Neural crest cell (in vitro differentiated cells): ENCODE measurements around the gene SPAG9. TPM values are rescaled to one million over a fixed set of nuclear protein-coding genes. Genes with fewer than 3 reads are reported as not detected.

ENCODE experiments used
- DNase-seq: peaks from one replicate; pipeline ENCODE4 v3.0.0; 2021; ENCODE audit warnings: low read depth, mixed read lengths, low spot score
- H3K27ac Mint-ChIP-seq: one replicate; pipeline ENCODE4 v1.8.0; 2021; ENCODE audit warnings: mild to moderate bottlenecking, mixed read lengths; ENCODE audit not compliant: unreplicated experiment
- H3K27me3 Mint-ChIP-seq: 2 replicates; pipeline ENCODE4 v1.8.0; 2021; ENCODE audit warnings: low read depth, mild to moderate bottlenecking, mixed read lengths
- H3K36me3 Mint-ChIP-seq: 2 replicates; pipeline ENCODE4 v1.8.0; 2021; ENCODE audit warnings: low read depth, mild to moderate bottlenecking, mixed read lengths
- H3K4me1 Mint-ChIP-seq: 2 replicates; pipeline ENCODE4 v1.8.0; 2021; ENCODE audit warnings: mixed read lengths
- H3K4me3 Mint-ChIP-seq: one replicate; pipeline ENCODE4 v1.8.0; 2021; ENCODE audit warnings: mild to moderate bottlenecking, mixed read lengths
- H3K9me3 Mint-ChIP-seq: 2 replicates; pipeline ENCODE4 v1.8.0; 2021; ENCODE audit warnings: mixed read lengths
- total RNA-seq: library from RNA; stranded (reverse); gene quantifications from 2 replicates; pipeline ENCODE4 v1.2.1, GENCODE V29; 2021
- TF ChIP-seq, protein P1 (sequence below): fragments of 200-600 bp; sonication (generic); conservative IDR thresholded peaks from 2 replicates; pipeline ENCODE4 v1.5.0; 2021; ENCODE audit warnings: antibody characterized with exemption, mild to moderate bottlenecking

The SPAG9 gene
- total RNA-seq, 1 donor from 2014 or later, result 116 TPM

- H3K27me3 Mint-ChIP-seq, result no peaks in the 10 kb centered on the region
- DNase-seq, result no peak
- no peak overlapping the region for H3K4me3 Mint-ChIP-seq
- H3K36me3 Mint-ChIP-seq, result peaks cover 3% of the 10 kb centered on the region
- H3K4me1 Mint-ChIP-seq, result peaks cover 12% of the 10 kb centered on the region
- TF ChIP-seq, protein P1, sequence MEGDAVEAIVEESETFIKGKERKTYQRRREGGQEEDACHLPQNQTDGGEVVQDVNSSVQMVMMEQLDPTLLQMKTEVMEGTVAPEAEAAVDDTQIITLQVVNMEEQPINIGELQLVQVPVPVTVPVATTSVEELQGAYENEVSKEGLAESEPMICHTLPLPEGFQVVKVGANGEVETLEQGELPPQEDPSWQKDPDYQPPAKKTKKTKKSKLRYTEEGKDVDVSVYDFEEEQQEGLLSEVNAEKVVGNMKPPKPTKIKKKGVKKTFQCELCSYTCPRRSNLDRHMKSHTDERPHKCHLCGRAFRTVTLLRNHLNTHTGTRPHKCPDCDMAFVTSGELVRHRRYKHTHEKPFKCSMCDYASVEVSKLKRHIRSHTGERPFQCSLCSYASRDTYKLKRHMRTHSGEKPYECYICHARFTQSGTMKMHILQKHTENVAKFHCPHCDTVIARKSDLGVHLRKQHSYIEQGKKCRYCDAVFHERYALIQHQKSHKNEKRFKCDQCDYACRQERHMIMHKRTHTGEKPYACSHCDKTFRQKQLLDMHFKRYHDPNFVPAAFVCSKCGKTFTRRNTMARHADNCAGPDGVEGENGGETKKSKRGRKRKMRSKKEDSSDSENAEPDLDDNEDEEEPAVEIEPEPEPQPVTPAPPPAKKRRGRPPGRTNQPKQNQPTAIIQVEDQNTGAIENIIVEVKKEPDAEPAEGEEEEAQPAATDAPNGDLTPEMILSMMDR, result no peak
- no peak overlapping the region for H3K27ac Mint-ChIP-seq
- H3K9me3 Mint-ChIP-seq, result no peaks in the 10 kb centered on the region
Measured at GRCh38 chr17:51029568-51030463, 90.9 kb downstream of the SPAG9 start.

DNA sequence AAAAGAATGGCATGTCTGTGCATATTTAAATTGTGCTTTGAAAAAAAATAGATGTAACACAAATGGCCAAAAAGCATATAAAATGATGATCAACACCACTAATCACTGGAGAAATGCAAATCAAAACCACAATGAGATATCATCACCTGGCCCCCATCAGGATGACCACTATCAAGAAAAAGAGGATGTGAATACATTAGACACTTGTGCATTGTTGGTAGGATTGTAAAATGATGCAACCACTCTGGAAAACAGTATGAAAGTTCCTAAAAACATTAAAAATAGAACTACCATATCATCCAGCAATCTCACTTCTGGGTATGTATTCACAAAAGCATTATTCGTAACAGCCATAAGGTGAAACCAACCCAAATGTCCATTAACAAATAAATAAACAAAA, 91.5 kb downstream of the SPAG9 start:
- Mint-ChIP-seq H3K4me1 (peaks cover 5% of the 10 kb centered on the region), H3K27ac (no peak overlapping the region), H3K4me3 (no peak overlapping the region), H3K27me3 (no peaks in the 10 kb centered on the region), H3K9me3 (no peaks in the 10 kb centered on the region), H3K36me3 (peaks cover 3% of the 10 kb centered on the region)
- TF ChIP-seq, protein P1, result no peak
- DNase-seq, result no peak

DNA sequence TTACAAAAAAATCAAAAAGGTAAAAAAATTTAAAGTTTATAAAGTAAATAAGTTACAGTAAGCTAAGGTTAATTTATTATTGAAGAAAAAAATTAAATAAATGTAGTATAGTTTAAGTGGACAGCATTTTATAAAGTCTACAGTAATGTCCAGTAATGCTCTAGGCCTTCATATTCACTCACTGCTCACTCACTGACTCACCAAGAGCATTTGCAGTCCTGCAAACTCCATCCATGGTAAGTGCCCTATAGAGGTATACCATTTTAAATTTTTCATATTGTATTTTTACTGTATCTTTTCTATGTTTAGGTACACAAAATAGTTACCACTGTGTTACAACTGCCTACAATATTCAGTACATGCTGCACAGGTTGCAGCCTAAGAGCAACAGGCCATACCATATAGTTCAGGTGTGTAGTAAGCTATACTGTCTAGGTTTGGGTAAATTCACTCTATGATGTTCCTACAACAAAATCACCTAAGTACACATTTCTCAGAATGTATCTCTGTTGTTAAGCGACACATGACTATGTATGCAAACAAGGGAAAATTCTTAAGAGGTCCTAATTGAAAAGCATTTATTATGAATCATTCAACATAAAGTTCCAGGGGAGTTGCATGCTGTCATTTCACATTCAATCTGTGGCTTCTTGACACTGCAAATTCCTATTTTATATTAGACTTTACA, 92.3 kb downstream of the SPAG9 start:
- DNase-seq, result no peak
- Mint-ChIP-seq H3K27ac (no peak overlapping the region), H3K36me3 (peaks cover 3% of the 10 kb centered on the region), H3K4me1 (peaks cover 4% of the 10 kb centered on the region), H3K4me3 (no peak overlapping the region), H3K27me3 (no peaks in the 10 kb centered on the region), H3K9me3 (no peaks in the 10 kb centered on the region)
- TF ChIP-seq, protein P1, result no peak

DNA sequence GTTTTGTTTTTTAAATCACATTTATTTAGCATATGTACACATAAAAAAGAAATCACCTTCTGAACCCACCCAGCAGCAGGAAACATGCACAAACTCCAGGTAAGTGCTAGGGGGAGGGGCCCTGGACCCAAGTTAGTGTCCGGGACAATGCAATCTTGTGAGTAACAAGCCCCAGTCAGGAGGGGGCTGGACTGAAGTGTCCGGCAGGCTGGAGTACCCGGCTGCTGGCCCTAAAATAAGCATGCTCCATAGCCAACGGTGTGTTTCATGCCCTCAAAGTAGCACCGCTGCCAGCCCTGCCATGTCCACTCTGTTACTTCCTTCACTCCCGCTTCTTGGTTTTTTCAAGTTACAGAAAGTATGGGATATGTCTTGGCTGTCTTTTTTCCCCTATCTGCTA, 102.1 kb downstream of the SPAG9 start:
- Mint-ChIP-seq H3K9me3 (no peaks in the 10 kb centered on the region), H3K27ac (no peak overlapping the region), H3K36me3 (peaks cover 3% of the 10 kb centered on the region), H3K27me3 (no peaks in the 10 kb centered on the region), H3K4me1 (peaks cover 28% of the 10 kb centered on the region), H3K4me3 (no peak overlapping the region)
- no peak for DNase-seq
- TF ChIP-seq, protein P1, result no peak

- Mint-ChIP-seq H3K27me3 (no peaks in the 10 kb centered on the region), H3K4me1 (peaks cover 28% of the 10 kb centered on the region), H3K9me3 (no peaks in the 10 kb centered on the region), H3K27ac (no peak overlapping the region), H3K36me3 (peaks cover 3% of the 10 kb centered on the region), H3K4me3 (no peak overlapping the region)
- no peak for DNase-seq
- TF ChIP-seq, protein P1, result no peak
Measured at GRCh38 chr17:51017270-51017669, 103.4 kb downstream of the SPAG9 start.
